Esophagus squamous epithelium (tissue), 4 donors: ENCODE measurements around the gene TAB2.

Source experiments
- POLR2A ChIP-seq, 4 donors: fragments of 450-650 bp; IDR thresholded peaks; one replicate each; pipeline ENCODE4 v1.6.1; 2017; ENCODE audit warnings: antibody characterized with exemption in 4 of 4, mild to moderate bottlenecking in 4 of 4, moderate library complexity in 3 of 4
- TF ChIP-seq, protein P1 (sequence below), 6 experiments: fragments of 450-650 bp in 4 of 6; fragments of 200-600 bp in 2 of 6; sonication (generic) in 2 of 6; IDR thresholded peaks; one replicate each; pipeline ENCODE4 v1.5.1; 2016 to 2019; ENCODE audit warnings: antibody characterized with exemption in 6 of 6, mild to moderate bottlenecking in 4 of 6, moderate library complexity in 4 of 6

DNA sequence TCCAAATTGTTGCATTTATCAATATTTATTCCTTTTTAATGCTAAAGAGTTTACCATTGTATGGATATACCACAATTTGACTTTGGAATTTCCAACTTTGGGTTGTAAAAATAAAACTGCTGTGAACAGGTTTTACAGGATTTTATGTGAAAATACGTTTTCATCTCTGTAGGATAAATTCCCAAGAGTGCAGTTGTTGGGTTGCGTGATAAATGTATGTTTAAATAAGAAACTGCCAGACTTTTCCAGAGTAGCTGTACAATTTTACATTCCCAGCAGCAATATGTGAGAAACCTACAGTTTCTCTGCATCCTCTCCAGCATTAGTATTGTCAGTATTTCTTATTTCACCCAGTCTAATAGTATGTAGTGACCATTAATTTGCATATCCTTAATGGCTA, 12.6 kb downstream of the TAB2 start:
- TF ChIP-seq, protein P1, sequence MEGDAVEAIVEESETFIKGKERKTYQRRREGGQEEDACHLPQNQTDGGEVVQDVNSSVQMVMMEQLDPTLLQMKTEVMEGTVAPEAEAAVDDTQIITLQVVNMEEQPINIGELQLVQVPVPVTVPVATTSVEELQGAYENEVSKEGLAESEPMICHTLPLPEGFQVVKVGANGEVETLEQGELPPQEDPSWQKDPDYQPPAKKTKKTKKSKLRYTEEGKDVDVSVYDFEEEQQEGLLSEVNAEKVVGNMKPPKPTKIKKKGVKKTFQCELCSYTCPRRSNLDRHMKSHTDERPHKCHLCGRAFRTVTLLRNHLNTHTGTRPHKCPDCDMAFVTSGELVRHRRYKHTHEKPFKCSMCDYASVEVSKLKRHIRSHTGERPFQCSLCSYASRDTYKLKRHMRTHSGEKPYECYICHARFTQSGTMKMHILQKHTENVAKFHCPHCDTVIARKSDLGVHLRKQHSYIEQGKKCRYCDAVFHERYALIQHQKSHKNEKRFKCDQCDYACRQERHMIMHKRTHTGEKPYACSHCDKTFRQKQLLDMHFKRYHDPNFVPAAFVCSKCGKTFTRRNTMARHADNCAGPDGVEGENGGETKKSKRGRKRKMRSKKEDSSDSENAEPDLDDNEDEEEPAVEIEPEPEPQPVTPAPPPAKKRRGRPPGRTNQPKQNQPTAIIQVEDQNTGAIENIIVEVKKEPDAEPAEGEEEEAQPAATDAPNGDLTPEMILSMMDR (IDR thresholded peaks at IDR 0.05), result no peak
- no peak for TF ChIP-seq POLR2A (IDR thresholded peaks at IDR 0.05)
